Esophagus squamous epithelium (tissue), 5 donors: ENCODE measurements around the gene ZNF507. TPM values are rescaled to one million over a fixed set of nuclear protein-coding genes. Genes with fewer than 3 reads are reported as not detected.

Experiments
- DNase-seq: peaks from one replicate; lab custom pipeline; 2025; lab: John Stamatoyannopoulos, UW
- H3K27ac ChIP-seq, 4 donors: fragments of 200-600 bp; sonication (generic); one replicate each; pipeline ENCODE4 v1.5.1; 2016 to 2019; ENCODE audit warnings: mild to moderate bottlenecking in 1 of 4
- H3K27me3 ChIP-seq, 4 donors: fragments of 200-600 bp; sonication (generic); 1 replicate in 3 of 4; 2 replicates in 1 of 4; pipeline versions ENCODE4 v1.5.1 to v1.6.0; 2017 to 2021; ENCODE audit warnings: antibody characterized with exemption in 1 of 4
- H3K36me3 ChIP-seq, 3 donors: fragments of 200-600 bp; sonication (generic); one replicate each; pipeline ENCODE4 v1.5.1; 2016 to 2019
- H3K4me1 ChIP-seq, 3 donors: fragments of 200-600 bp; sonication (generic); one replicate each; pipeline ENCODE4 v1.5.1; 2017 to 2019
- H3K4me3 ChIP-seq, 4 donors: fragments of 200-600 bp; sonication (generic); 1 replicate in 3 of 4; 2 replicates in 1 of 4; pipeline ENCODE4 v1.5.1; 2016 to 2019; ENCODE audit warnings: mild to moderate bottlenecking in 2 of 4, moderate library complexity in 1 of 4
- H3K9me3 ChIP-seq, 3 donors: fragments of 200-600 bp; sonication (generic); one replicate each; pipeline ENCODE4 v1.5.1; 2016 to 2019
- POLR2A ChIP-seq, 4 donors: fragments of 450-650 bp; IDR thresholded peaks; one replicate each; pipeline ENCODE4 v1.6.1; 2017; ENCODE audit warnings: antibody characterized with exemption in 4 of 4, mild to moderate bottlenecking in 4 of 4, moderate library complexity in 3 of 4
- WGBS, 2 donors: methylation state at CpG; one replicate each; pipeline ENCODE4 v1.1.5; 2018; 5-methylcytosine and 5-hydroxymethylcytosine counted together
- intact Hi-C: fragments of 100-400 bp; cut with DNase I; formaldehyde crosslinking; loops from one replicate; pipeline ENCODE4 v1.15.0; 2022
- total RNA-seq, 4 donors: library from RNA; depleted of rRNA; stranded (reverse); fragments of >200 nt; gene quantifications; one replicate each; pipeline ENCODE4 v1.1.0, GENCODE V29; 2016
- TF ChIP-seq, protein P1 (sequence below), 6 experiments: fragments of 450-650 bp in 4 of 6; fragments of 200-600 bp in 2 of 6; sonication (generic) in 2 of 6; IDR thresholded peaks; one replicate each; pipeline ENCODE4 v1.5.1; 2016 to 2019; ENCODE audit warnings: antibody characterized with exemption in 6 of 6, mild to moderate bottlenecking in 4 of 6, moderate library complexity in 4 of 6
- donor health status: DM: yes; HTN: yes; CAD: no.

ZNF507 gene
- total RNA-seq, 4 donors from 2014 or later: 5.1 to 19.8 (median 9.3) TPM

DNA sequence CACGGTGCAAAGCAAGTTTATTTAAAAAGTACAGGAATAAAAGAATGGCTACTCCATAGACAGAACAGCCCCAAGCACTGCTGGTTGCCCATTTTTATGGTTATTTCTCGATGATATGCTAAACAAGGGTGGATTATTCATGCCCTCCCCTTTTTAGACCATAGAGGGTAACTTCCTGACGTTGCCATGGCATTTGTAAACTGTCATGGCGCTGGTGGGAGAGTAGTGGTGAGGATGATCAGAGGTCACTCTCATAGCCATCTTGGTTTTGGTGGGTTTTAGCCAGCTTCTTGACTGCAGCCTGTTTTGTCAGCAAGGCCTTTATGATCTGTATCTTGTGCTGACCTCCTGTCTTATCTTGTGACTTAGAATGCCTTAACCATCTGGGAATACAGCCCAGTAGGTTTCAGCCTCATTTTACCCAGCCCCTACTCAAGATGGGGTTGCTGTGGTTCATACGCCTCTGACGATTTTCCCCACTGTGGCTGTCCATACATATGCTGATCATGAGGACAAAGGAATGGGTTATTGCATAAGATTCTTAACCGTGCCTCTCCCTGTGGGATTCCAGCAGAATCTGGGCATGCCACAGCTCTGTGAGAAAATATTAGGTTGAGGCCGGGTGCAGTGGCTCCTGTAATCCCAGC is 36.9 kb upstream of the ZNF507 start:
- Histone ChIP-seq H3K27me3 (peaks cover 0 to 52% (median 0%) of the 10 kb centered on the region in 4 donors), H3K4me1 (no peaks in the 10 kb centered on the region), H3K9me3 (no peaks in the 10 kb centered on the region), H3K4me3 (no peak overlapping the region), H3K36me3 (no peaks in the 10 kb centered on the region), H3K27ac (no peak overlapping the region)
- DNase-seq: no peak
- WGBS, 2 donors: 42 to 52% methylated on average over 8 of the region's 8 CpGs
- intact Hi-C loops: no loop called here
- no peak for TF ChIP-seq POLR2A (IDR thresholded peaks at IDR 0.05)
- TF ChIP-seq, protein P1, sequence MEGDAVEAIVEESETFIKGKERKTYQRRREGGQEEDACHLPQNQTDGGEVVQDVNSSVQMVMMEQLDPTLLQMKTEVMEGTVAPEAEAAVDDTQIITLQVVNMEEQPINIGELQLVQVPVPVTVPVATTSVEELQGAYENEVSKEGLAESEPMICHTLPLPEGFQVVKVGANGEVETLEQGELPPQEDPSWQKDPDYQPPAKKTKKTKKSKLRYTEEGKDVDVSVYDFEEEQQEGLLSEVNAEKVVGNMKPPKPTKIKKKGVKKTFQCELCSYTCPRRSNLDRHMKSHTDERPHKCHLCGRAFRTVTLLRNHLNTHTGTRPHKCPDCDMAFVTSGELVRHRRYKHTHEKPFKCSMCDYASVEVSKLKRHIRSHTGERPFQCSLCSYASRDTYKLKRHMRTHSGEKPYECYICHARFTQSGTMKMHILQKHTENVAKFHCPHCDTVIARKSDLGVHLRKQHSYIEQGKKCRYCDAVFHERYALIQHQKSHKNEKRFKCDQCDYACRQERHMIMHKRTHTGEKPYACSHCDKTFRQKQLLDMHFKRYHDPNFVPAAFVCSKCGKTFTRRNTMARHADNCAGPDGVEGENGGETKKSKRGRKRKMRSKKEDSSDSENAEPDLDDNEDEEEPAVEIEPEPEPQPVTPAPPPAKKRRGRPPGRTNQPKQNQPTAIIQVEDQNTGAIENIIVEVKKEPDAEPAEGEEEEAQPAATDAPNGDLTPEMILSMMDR (IDR thresholded peaks at IDR 0.05): no peak

DNA sequence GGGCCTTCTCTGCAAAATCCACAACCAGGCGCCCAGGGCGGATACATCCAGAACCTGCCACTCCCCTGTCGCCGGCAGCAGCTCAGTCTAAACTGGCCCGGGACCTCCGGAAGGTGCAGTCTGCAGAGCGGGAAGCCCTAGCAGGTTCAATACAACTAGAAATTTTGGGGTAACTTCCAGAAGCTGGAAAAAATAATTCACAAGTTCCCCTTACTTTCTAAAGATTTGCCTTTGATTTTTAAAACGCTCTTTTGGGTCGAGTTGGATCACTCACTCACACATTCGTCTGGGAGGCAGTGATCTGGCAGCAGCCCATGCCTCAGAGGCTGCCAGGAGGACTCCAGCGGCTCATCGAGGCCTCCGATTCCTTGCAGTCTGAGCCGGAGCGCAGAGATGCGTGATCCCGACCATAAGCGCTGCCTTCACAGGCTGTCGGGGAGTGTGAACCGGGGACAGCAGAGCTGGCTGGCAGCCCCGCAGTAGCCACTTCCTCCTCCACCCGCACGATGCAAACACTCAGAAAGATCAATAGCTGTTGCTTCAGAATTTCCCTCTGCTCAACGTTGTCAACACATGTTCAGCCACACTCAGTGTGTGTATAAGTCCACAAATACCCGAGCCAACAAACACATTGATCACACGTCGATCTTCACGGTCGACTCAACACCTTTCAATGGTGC is 35.6 kb upstream of the ZNF507 start:
- no peaks in the 10 kb centered on the region for H3K9me3 ChIP-seq
- no peak for DNase-seq
- no peaks in the 10 kb centered on the region for H3K4me1 ChIP-seq
- peaks cover 0 to 57% (median 0%) of the 10 kb centered on the region in 4 donors for H3K27me3 ChIP-seq
- intact Hi-C loops: no loop called here
- H3K4me3 ChIP-seq: no peak overlapping the region
- H3K27ac ChIP-seq: no peak overlapping the region
- 77 to 81% methylated on average over 8 to 22 of the region's 29 CpGs for WGBS, 2 donors
- no peaks in the 10 kb centered on the region for H3K36me3 ChIP-seq
- TF ChIP-seq, protein P1 (IDR thresholded peaks at IDR 0.05): no peak
- no peak for TF ChIP-seq POLR2A (IDR thresholded peaks at IDR 0.05)

DNA sequence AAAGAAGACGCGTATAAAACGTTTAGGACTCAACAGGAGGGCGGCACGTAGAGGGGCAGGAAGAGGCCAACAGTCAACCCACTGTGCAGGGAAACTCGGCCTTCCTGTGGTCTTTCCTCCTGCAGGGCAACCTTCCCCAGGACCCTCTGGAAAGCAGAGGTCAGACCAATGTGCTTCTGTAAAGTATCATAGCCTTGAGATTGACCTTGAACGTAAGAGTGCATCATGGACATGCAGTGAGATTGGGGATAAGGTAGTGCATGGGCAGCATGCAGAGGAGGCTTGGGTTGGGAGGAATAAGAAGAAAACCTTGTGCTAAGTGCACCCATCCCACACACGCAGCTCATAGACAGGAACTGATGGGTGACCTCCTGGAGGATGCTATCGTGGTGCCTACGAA is 34.0 kb upstream of the ZNF507 start:
- no peak for DNase-seq
- 84 to 86% methylated on average over 8 to 10 of the region's 10 CpGs for WGBS, 2 donors
- intact Hi-C loops: no loop called here

DNA sequence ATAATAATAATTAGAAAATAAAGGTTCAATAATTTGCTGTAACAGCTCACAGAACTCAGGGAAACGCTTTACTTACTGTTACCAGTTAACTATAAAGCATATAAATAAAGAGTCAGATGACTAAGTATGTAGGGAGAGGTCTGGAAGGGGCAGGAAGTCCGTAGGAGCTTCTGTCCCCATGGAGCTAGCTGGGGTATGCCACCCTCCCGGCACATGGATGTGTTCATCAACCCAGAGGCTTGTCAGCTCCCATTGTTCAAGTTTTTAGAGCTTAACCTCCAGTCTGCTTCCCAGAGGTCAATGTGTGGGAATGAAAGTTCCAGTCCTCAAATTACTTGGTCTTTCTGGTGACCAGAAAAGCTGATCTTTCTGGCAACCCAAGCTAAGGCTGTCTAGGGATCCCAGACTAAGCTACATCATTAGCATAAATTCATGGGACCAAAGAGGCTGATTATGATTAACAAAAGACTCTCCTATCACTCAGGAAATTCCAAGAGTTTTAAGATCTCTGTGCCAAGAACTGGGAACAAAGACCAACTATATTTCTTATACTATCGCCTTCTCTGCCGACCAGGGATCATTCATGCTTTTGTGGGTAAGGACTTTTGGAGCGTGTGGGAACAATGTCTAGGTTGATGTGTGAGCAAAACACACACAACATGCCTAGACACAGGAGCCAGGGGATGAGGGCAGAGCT is 31.7 kb upstream of the ZNF507 start:
- H3K9me3 ChIP-seq: no peaks in the 10 kb centered on the region
- H3K27ac ChIP-seq: no peak overlapping the region
- H3K27me3 ChIP-seq: peaks cover 0 to 48% (median 0%) of the 10 kb centered on the region in 4 donors
- no peak for TF ChIP-seq POLR2A (IDR thresholded peaks at IDR 0.05)
- TF ChIP-seq, protein P1 (IDR thresholded peaks at IDR 0.05): no peak
- H3K4me3 ChIP-seq: no peak overlapping the region
- DNase-seq: no peak
- peaks cover 0 to 3% (median 0%) of the 10 kb centered on the region in 3 donors for H3K4me1 ChIP-seq
- H3K36me3 ChIP-seq: no peaks in the 10 kb centered on the region
- intact Hi-C loops: no loop called here
- WGBS, 2 donors: 44 to 54% methylated on average over 6 of the region's 6 CpGs

More for the DNA sequence above, 34.0 kb upstream of the ZNF507 start:
- H3K9me3 ChIP-seq: no peaks in the 10 kb centered on the region
- no peak overlapping the region for H3K4me3 ChIP-seq
- H3K27me3 ChIP-seq: peaks cover 0 to 59% (median 0%) of the 10 kb centered on the region in 4 donors
- H3K4me1 ChIP-seq: no peaks in the 10 kb centered on the region
- no peak for TF ChIP-seq POLR2A (IDR thresholded peaks at IDR 0.05)
- TF ChIP-seq, protein P1 (IDR thresholded peaks at IDR 0.05): no peak
- H3K27ac ChIP-seq: no peak overlapping the region
- no peaks in the 10 kb centered on the region for H3K36me3 ChIP-seq

DNA sequence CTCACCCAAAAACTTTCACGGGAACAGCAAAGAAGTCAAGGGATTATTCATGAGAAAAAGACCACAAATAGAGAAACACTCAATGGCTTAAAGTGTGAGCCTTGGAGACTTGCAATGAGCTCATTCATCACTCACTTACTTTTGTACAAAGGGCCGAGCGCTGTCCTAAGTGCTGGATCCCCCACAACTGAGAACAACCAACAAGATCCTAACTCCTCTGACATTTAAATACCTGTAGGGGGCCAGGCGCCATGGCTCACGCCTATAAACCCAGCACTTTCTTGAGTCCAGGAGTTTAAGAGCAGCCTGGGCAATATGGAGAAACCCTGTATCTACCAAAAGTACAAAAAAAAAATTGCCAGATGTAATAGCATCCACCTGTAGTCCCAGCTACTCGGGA is 29.4 kb upstream of the ZNF507 start:
- WGBS, 2 donors: 53 to 64% methylated on average over 4 to 5 of the region's 6 CpGs
- peaks cover 0 to 10% (median 0%) of the 10 kb centered on the region in 3 donors for H3K4me1 ChIP-seq
- peaks cover 0 to 26% (median 0%) of the 10 kb centered on the region in 4 donors for H3K27me3 ChIP-seq
- no peak overlapping the region for H3K27ac ChIP-seq
- H3K9me3 ChIP-seq: no peaks in the 10 kb centered on the region
- no peak overlapping the region for H3K4me3 ChIP-seq
- no peak for TF ChIP-seq POLR2A (IDR thresholded peaks at IDR 0.05)
- TF ChIP-seq, protein P1 (IDR thresholded peaks at IDR 0.05): no peak
- DNase-seq: no peak
- intact Hi-C loops: no loop called here
- no peaks in the 10 kb centered on the region for H3K36me3 ChIP-seq
